Measurements from ENCODE around the gene ARHGAP28. TPM values are rescaled to one million over a fixed set of nuclear protein-coding genes. Genes with fewer than 3 reads are reported as not detected.
A peak's percentile ranks its signal among the peaks of the same experiment; 100 is the strongest.

The ARHGAP28 gene
- total and polyA plus RNA-seq, 11 donors = 0.42 to 7.5 (median 1.8) TPM

- H3K36me3 ChIP-seq = no peaks in the 10 kb centered on the region
- 43 to 52% (median 48%) methylated on average over 8 of the region's 8 CpGs for WGBS, 4 donors
- intact Hi-C loops (cut with DNase I) = loop anchor here in 8 of 10 donors (5.0 to 10.0 kb wide), 5 partner anchors 146 to 1434 kb away; partner anchors contain the start of gene ZBTB14 (in 1 of the 8)
- H3K4me3 ChIP-seq = no peak overlapping the region
- H3K27ac ChIP-seq = peak overlapping the region in 11 of 12 donors; percentile 64 to 88 (median 85)
- peaks cover 0 to 17% (median 5%) of the 10 kb centered on the region in 12 donors for H3K4me1 ChIP-seq
- H3K9me3 ChIP-seq = no peaks in the 10 kb centered on the region
- DNase-seq (no peak), ATAC-seq (no peak)
- TF ChIP-seq CTCF (IDR thresholded peaks at IDR 0.05) = no peak
- no peak for TF ChIP-seq POLR2A (IDR thresholded peaks at IDR 0.05)
- H3K27me3 ChIP-seq = no peaks in the 10 kb centered on the region
These were observed 1.2 kb upstream of the ARHGAP28 start for GRCh38 chr18:6728331-6728730.

- H3K27me3 ChIP-seq = no peaks in the 10 kb centered on the region
- no peak for DNase-seq
- TF ChIP-seq CTCF (IDR thresholded peaks at IDR 0.05) (no peak), POLR2A (IDR thresholded peaks at IDR 0.05) (no peak)
- peaks cover 0 to 17% (median 5%) of the 10 kb centered on the region in 12 donors for H3K4me1 ChIP-seq
- WGBS, 4 donors = 23 to 30% (median 27%) methylated on average over 5 of the region's 5 CpGs
- H3K36me3 ChIP-seq = no peaks in the 10 kb centered on the region
- ATAC-seq = peak in 3 of 4 donors; percentile 52 to 63 (median 53)
- intact Hi-C loops (cut with DNase I) = loop anchor here in 8 of 10 donors (5.0 to 10.0 kb wide), 5 partner anchors 146 to 1434 kb away; partner anchors contain the start of gene ZBTB14 (in 1 of the 8)
- peak overlapping the region in 11 of 12 donors; percentile 45 to 91 (median 71) for H3K4me3 ChIP-seq
- peak overlapping the region; percentile 58 to 88 (median 84) for H3K27ac ChIP-seq
- no peaks in the 10 kb centered on the region for H3K9me3 ChIP-seq
These were observed 688 bp upstream of the ARHGAP28 start for GRCh38 chr18:6728809-6729246.

GRCh38 chr18:6730416-6731221, 1.1 kb downstream of the ARHGAP28 start:
- 39 to 51% (median 44%) methylated on average over 4 of the region's 4 CpGs for WGBS, 4 donors
- no peak for DNase-seq
- intact Hi-C loops (cut with DNase I) = loop anchor here in 2 of 10 donors (5.0 to 10.0 kb wide), 2 partner anchors 64 to 188 kb away; no protein-coding TSS in a partner anchor
- Histone ChIP-seq H3K27ac (peak overlapping the region in 9 of 12 donors; percentile 62 to 88 (median 85)), H3K4me3 (peak overlapping the region in 11 of 12 donors; percentile 54 to 91 (median 71)), H3K27me3 (no peaks in the 10 kb centered on the region), H3K36me3 (no peaks in the 10 kb centered on the region), H3K4me1 (peaks cover 0 to 17% (median 5%) of the 10 kb centered on the region in 12 donors), H3K9me3 (no peaks in the 10 kb centered on the region)
- TF ChIP-seq POLR2A (IDR thresholded peaks at IDR 0.05) (no peak), CTCF (IDR thresholded peaks at IDR 0.05) (no peak)
- no peak for ATAC-seq

- intact Hi-C loops (cut with DNase I) = loop anchor here in 2 of 10 donors (5.0 to 10.0 kb wide), 2 partner anchors 64 to 189 kb away; no protein-coding TSS in a partner anchor
These were observed 1.7 kb downstream of the ARHGAP28 start for GRCh38 chr18:6731222-6731596.

More at GRCh38 chr18:6731222-6731596, 1.7 kb downstream of the ARHGAP28 start:
- H3K4me3 ChIP-seq = no peak overlapping the region
- DNase-seq (no peak), ATAC-seq (no peak)
- H3K27me3 ChIP-seq = no peaks in the 10 kb centered on the region
- WGBS, 4 donors = 69 to 79% (median 78%) methylated on average over 6 of the region's 6 CpGs
- peak overlapping the region in 1 of 12 donors; percentile 84 for H3K27ac ChIP-seq
- no peaks in the 10 kb centered on the region for H3K36me3 ChIP-seq
- no peaks in the 10 kb centered on the region for H3K9me3 ChIP-seq
- peaks cover 0 to 17% (median 5%) of the 10 kb centered on the region in 12 donors for H3K4me1 ChIP-seq
- TF ChIP-seq CTCF (IDR thresholded peaks at IDR 0.05) = no peak
- TF ChIP-seq POLR2A (IDR thresholded peaks at IDR 0.05) = no peak
